WTC11 (cell line): ENCODE measurements around the gene SMAD7.

Experiments used
- ATF3 ChIP-seq: sonication (generic); formaldehyde crosslinking; conservative IDR thresholded peaks from 2 replicates; pipeline ENCODE4 v1.8.1; 2022; ENCODE audit warnings: mild to moderate bottlenecking, missing genetic modification reagents
- CBFB ChIP-seq: sonication (generic); formaldehyde crosslinking; IDR thresholded peaks from 2 replicates; pipeline ENCODE4 v1.8.1; 2022; ENCODE audit warnings: mild to moderate bottlenecking, low read depth, missing genetic modification reagents
- CTCF ChIP-seq: fragments of 200-600 bp; IDR thresholded peaks from 2 replicates; pipeline ENCODE4 v1.8.0; 2022; ENCODE audit warnings: antibody characterized with exemption
- ELF4 ChIP-seq: sonication (generic); formaldehyde crosslinking; IDR thresholded peaks from 2 replicates; pipeline ENCODE4 v1.8.1; 2022; ENCODE audit warnings: low read depth, mild to moderate bottlenecking, moderate library complexity, missing genetic modification reagents
- RORB ChIP-seq: fragments of 250-450 bp; sonication (Bioruptor Pico); IDR thresholded peaks from 2 replicates; pipeline ENCODE4 v1.9.0; 2021; ENCODE audit warnings: mild to moderate bottlenecking
- TEAD4 ChIP-seq: sonication (generic); formaldehyde crosslinking; IDR thresholded peaks from 2 replicates; pipeline ENCODE4 v1.8.0; 2022; ENCODE audit warnings: mild to moderate bottlenecking, missing genetic modification reagents
- ZNF512 ChIP-seq: sonication (generic); formaldehyde crosslinking; IDR thresholded peaks from 2 replicates; pipeline ENCODE4 v1.8.1; 2022; ENCODE audit warnings: missing genetic modification reagents, borderline replicate concordance

- TF ChIP-seq CTCF (no peak), RORB (CRISPR knock-in tag) (no peak), TEAD4 (no peak), ELF4 (no peak), ATF3 (CRISPR knock-in tag) (no peak), CBFB (no peak), ZNF512 (CRISPR knock-in tag) (no peak)
Measured at GRCh38 chr18:48987821-48988220, 37.1 kb upstream of the SMAD7 start.
